Muscle layer of duodenum (tissue), 2 donors: ENCODE data around the gene GRK3.

ENCODE experiments used
- H3K27ac ChIP-seq: one replicate; pipeline ENCODE4 v1.7.0; 2013; ENCODE audit warnings: mild to moderate bottlenecking, low read length
- H3K27me3 ChIP-seq: one replicate; pipeline ENCODE4 v1.7.0; 2013; ENCODE audit warnings: low read depth, mild to moderate bottlenecking, control low read depth, low read length
- H3K36me3 ChIP-seq, 2 donors: one replicate each; pipeline ENCODE4 v1.7.0; 2013; ENCODE audit warnings: low read length in 2 of 2, control low read depth in 1 of 2, mild to moderate bottlenecking in 1 of 2; ENCODE audit not compliant: insufficient read depth in 2 of 2, control insufficient read depth in 1 of 2
- H3K4me1 ChIP-seq, 2 donors: one replicate each; pipeline ENCODE4 v1.7.0; 2013; ENCODE audit warnings: low read length in 2 of 2, mild to moderate bottlenecking in 2 of 2, control low read depth in 1 of 2, moderate library complexity in 1 of 2; ENCODE audit not compliant: insufficient read depth in 2 of 2, control insufficient read depth in 1 of 2
- H3K4me3 ChIP-seq, 2 donors: one replicate each; pipeline ENCODE4 v1.7.0; 2013; ENCODE audit warnings: low read length in 2 of 2, low read depth in 1 of 2, mild to moderate bottlenecking in 1 of 2
- H3K9me3 ChIP-seq, 2 donors: one replicate each; pipeline ENCODE4 v1.7.0; 2013; ENCODE audit warnings: low read length in 2 of 2, control low read depth in 1 of 2, mild to moderate bottlenecking in 1 of 2; ENCODE audit not compliant: control insufficient read depth in 1 of 2
- donor health status: healthy.

The GRK3 gene

DNA sequence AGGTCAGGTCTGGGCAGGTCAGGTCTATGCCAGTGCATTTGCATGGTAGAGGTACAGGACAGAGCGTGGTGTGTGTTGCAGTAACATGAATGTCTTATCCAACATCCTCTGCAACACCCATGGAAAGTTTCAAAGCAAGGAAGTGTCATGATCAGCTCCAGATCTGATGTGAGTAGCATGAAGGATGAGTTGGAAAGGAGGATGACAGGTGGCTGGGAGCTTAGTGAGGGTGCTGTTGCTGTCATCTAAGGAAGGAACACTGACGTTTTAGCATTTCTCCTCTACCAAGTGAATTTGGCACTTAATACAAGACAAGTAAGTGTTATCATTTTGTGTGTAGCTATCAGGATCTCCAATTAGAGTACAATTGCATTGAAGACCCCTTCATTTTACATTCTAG lies 65.1 kb downstream of the GRK3 start:
- no peak overlapping the region for H3K4me3 ChIP-seq
- no peaks in the 10 kb centered on the region for H3K9me3 ChIP-seq
- H3K27ac ChIP-seq = no peak overlapping the region
- no peaks in the 10 kb centered on the region for H3K27me3 ChIP-seq
- H3K36me3 ChIP-seq = no peaks in the 10 kb centered on the region
- peaks cover 0 to 8% of the 10 kb centered on the region in 2 donors for H3K4me1 ChIP-seq

- H3K9me3 ChIP-seq = no peaks in the 10 kb centered on the region
- H3K4me1 ChIP-seq = peaks cover 0 to 8% of the 10 kb centered on the region in 2 donors
- no peaks in the 10 kb centered on the region for H3K36me3 ChIP-seq
- H3K27ac ChIP-seq = no peak overlapping the region
- H3K27me3 ChIP-seq = no peaks in the 10 kb centered on the region
- no peak overlapping the region for H3K4me3 ChIP-seq
Observed at GRCh38 chr22:25630447-25630846, 66.0 kb downstream of the GRK3 start.

GRCh38 chr22:25636323-25636722 lies 71.8 kb downstream of the GRK3 start:
- Histone ChIP-seq H3K27ac (no peak overlapping the region), H3K4me3 (no peak overlapping the region), H3K4me1 (no peaks in the 10 kb centered on the region), H3K36me3 (peaks cover 0 to 6% of the 10 kb centered on the region in 2 donors), H3K27me3 (no peaks in the 10 kb centered on the region), H3K9me3 (no peaks in the 10 kb centered on the region)

- Histone ChIP-seq H3K4me3 (no peak overlapping the region), H3K9me3 (no peaks in the 10 kb centered on the region), H3K4me1 (no peaks in the 10 kb centered on the region), H3K36me3 (peaks cover 0 to 6% of the 10 kb centered on the region in 2 donors), H3K27me3 (no peaks in the 10 kb centered on the region), H3K27ac (no peak overlapping the region)
Observed at GRCh38 chr22:25637032-25637431, 72.6 kb downstream of the GRK3 start.

- Histone ChIP-seq H3K27me3 (no peaks in the 10 kb centered on the region), H3K4me3 (no peak overlapping the region), H3K36me3 (peaks cover 0 to 6% of the 10 kb centered on the region in 2 donors), H3K9me3 (no peaks in the 10 kb centered on the region), H3K4me1 (no peaks in the 10 kb centered on the region), H3K27ac (no peak overlapping the region)
Observed at GRCh38 chr22:25637672-25638071, 73.2 kb downstream of the GRK3 start.

- Histone ChIP-seq H3K27ac (no peak overlapping the region), H3K4me1 (no peaks in the 10 kb centered on the region), H3K4me3 (no peak overlapping the region), H3K27me3 (no peaks in the 10 kb centered on the region), H3K9me3 (no peaks in the 10 kb centered on the region), H3K36me3 (peaks cover 0 to 6% of the 10 kb centered on the region in 2 donors)
Observed at GRCh38 chr22:25638638-25639037, 74.2 kb downstream of the GRK3 start.

- Histone ChIP-seq H3K9me3 (no peaks in the 10 kb centered on the region), H3K27ac (no peak overlapping the region), H3K4me3 (no peak overlapping the region), H3K4me1 (peaks cover 0 to 4% of the 10 kb centered on the region in 2 donors), H3K36me3 (peaks cover 0 to 6% of the 10 kb centered on the region in 2 donors), H3K27me3 (no peaks in the 10 kb centered on the region)
Observed at GRCh38 chr22:25641650-25642049, 77.2 kb downstream of the GRK3 start.

DNA sequence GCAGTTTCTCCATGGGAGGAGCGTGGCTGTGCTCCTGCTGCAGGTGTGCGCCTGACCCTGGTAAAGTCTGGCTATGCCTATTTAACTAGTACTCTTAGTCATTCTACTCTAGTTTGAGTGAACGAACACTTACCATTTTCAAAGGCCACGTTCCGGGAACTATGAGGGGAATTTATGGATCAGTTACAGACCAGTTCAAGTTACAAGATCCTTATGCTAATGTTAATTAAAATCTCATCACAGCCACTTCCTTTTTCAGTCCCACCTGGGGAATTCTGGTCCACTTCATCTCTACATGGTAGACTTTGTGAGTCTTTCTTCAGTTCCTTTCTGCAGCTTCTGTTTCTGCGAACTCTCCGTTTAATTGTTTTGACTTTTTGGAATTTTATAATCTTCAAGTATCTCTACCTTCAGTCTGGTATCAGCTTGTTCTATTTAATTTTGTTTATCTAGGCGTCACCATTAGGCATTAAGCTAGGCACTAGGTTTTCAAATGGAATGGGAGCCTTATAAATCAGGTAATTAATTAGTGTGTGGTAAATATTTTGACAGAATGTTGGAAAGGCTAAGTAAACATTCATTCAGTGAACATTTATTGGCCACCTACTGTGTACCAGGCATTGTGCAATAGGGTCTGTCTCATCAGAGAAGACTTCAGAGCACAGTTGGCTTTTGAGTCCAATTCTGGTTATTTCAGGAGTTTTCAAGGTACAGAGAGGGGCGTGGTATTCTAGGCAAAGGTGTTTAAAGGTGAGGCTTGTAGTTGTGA lies 78.9 kb downstream of the GRK3 start:
- no peak overlapping the region for H3K4me3 ChIP-seq
- H3K27me3 ChIP-seq = no peaks in the 10 kb centered on the region
- H3K27ac ChIP-seq = no peak overlapping the region
- H3K36me3 ChIP-seq = peaks cover 0 to 2% of the 10 kb centered on the region in 2 donors
- H3K4me1 ChIP-seq = peaks cover 0 to 4% of the 10 kb centered on the region in 2 donors
- H3K9me3 ChIP-seq = no peaks in the 10 kb centered on the region

GRCh38 chr22:25644122-25644521 lies 79.6 kb downstream of the GRK3 start:
- H3K27me3 ChIP-seq = no peaks in the 10 kb centered on the region
- no peak overlapping the region for H3K4me3 ChIP-seq
- peaks cover 0 to 4% of the 10 kb centered on the region in 2 donors for H3K4me1 ChIP-seq
- H3K27ac ChIP-seq = no peak overlapping the region
- no peaks in the 10 kb centered on the region for H3K36me3 ChIP-seq
- H3K9me3 ChIP-seq = no peaks in the 10 kb centered on the region

DNA sequence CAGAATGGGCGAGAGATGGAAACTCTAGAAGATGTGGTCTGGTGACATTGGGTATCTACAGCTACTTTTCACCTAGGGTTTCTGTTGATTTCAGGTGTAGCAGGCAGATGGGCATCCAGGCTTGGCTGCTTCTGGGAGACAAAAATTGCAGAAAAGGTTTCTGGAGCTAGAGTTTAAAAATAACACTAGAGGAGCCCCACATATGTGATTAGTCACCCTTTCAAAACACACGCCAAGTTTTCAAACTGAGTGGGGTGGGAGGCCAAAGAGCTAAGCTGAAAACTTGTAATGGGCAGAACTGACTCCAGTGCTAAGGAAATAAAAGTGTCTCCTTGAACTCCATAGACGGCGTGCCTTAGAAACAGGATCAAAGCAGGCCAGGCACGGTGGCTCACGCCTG lies 80.8 kb downstream of the GRK3 start:
- Histone ChIP-seq H3K27ac (no peak overlapping the region), H3K9me3 (no peaks in the 10 kb centered on the region), H3K36me3 (no peaks in the 10 kb centered on the region), H3K27me3 (no peaks in the 10 kb centered on the region), H3K4me1 (peaks cover 0 to 4% of the 10 kb centered on the region in 2 donors), H3K4me3 (no peak overlapping the region)

DNA sequence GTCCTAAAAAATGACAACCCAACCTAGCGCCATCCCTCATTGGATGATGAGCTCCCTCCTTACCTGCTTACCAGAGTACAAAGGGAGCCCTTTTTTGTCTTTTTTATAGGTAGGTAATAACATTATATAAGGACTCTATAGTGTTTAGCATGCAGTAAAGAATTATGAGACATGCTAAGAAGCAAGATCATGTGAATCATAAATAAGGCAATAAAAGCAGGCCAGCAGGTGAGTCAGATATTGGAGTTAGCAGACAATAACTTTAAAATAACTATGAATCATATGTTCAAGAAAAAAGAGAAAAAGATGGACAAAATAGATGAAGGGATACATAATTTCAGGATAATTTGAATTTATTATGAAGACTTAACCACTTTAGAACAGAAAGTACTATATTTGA lies 81.5 kb downstream of the GRK3 start:
- Histone ChIP-seq H3K9me3 (no peaks in the 10 kb centered on the region), H3K36me3 (no peaks in the 10 kb centered on the region), H3K27me3 (no peaks in the 10 kb centered on the region), H3K4me3 (no peak overlapping the region), H3K4me1 (peaks cover 0 to 4% of the 10 kb centered on the region in 2 donors), H3K27ac (no peak overlapping the region)

GRCh38 chr22:25650833-25651232 lies 86.4 kb downstream of the GRK3 start:
- Histone ChIP-seq H3K27me3 (no peaks in the 10 kb centered on the region), H3K27ac (no peak overlapping the region), H3K4me3 (no peak overlapping the region)

More at GRCh38 chr22:25650833-25651232, 86.4 kb downstream of the GRK3 start:
- Histone ChIP-seq H3K9me3 (no peaks in the 10 kb centered on the region), H3K36me3 (no peaks in the 10 kb centered on the region), H3K4me1 (no peaks in the 10 kb centered on the region)
